NK-92 (cell line): Measurements from ENCODE around the gene MALRD1.

Experiments used
- DNase-seq: peaks from one replicate; lab custom pipeline; 2025; ENCODE audit not compliant: unreplicated experiment; lab: John Stamatoyannopoulos, UW

Gene MALRD1

GRCh38 chr10:19638182-19638895, 589.7 kb downstream of the MALRD1 start:
- DNase-seq, result no peak

- DNase-seq, result no peak
Measured at GRCh38 chr10:19638896-19639233, 590.3 kb downstream of the MALRD1 start.

GRCh38 chr10:19640566-19641263, 592.1 kb downstream of the MALRD1 start:
- no peak for DNase-seq

- no peak for DNase-seq
Measured at GRCh38 chr10:19651549-19651948, 602.9 kb downstream of the MALRD1 start.

- DNase-seq, result no peak
Measured at GRCh38 chr10:19652750-19653149, 604.1 kb downstream of the MALRD1 start.

GRCh38 chr10:19653931-19654330, 605.3 kb downstream of the MALRD1 start:
- DNase-seq, result no peak

- no peak for DNase-seq
Measured at GRCh38 chr10:19654576-19654975, 606.0 kb downstream of the MALRD1 start.

GRCh38 chr10:19656420-19657042, 607.9 kb downstream of the MALRD1 start:
- no peak for DNase-seq

- no peak for DNase-seq
Measured at GRCh38 chr10:19658131-19658530, 609.5 kb downstream of the MALRD1 start.

GRCh38 chr10:19658622-19659233, 610.1 kb downstream of the MALRD1 start:
- no peak for DNase-seq

- no peak for DNase-seq
Measured at GRCh38 chr10:19659920-19660655, 611.5 kb downstream of the MALRD1 start.

GRCh38 chr10:19663344-19663743, 614.7 kb downstream of the MALRD1 start:
- no peak for DNase-seq

- no peak for DNase-seq
Measured at GRCh38 chr10:19668116-19668515, 619.5 kb downstream of the MALRD1 start.

GRCh38 chr10:19676063-19676462, 627.5 kb downstream of the MALRD1 start:
- DNase-seq, result no peak

GRCh38 chr10:19683356-19683755, 634.8 kb downstream of the MALRD1 start:
- DNase-seq, result no peak

- DNase-seq, result no peak
Measured at GRCh38 chr10:19683960-19684359, 635.4 kb downstream of the MALRD1 start.

- DNase-seq, result no peak
Measured at GRCh38 chr10:19688344-19688743, 639.7 kb downstream of the MALRD1 start.

GRCh38 chr10:19689231-19689630, 640.6 kb downstream of the MALRD1 start:
- DNase-seq, result no peak

- DNase-seq, result no peak
Measured at GRCh38 chr10:19699299-19699698, 650.7 kb downstream of the MALRD1 start.

- no peak for DNase-seq
Measured at GRCh38 chr10:19701427-19702052, 652.9 kb downstream of the MALRD1 start.

GRCh38 chr10:19702215-19702614, 653.6 kb downstream of the MALRD1 start:
- no peak for DNase-seq
